Mucosa of rectum (tissue), 2 donors: ENCODE data around the gene ODAD2.

Experiments used
- H3K27ac ChIP-seq, 2 donors: one replicate each; pipeline ENCODE4 v1.7.0; 2013; ENCODE audit warnings: inconsistent platforms in 2 of 2, low read depth in 2 of 2, low read length in 2 of 2
- H3K27me3 ChIP-seq, 2 donors: one replicate each; pipeline ENCODE4 v1.7.0; 2013; ENCODE audit warnings: low read length in 2 of 2; ENCODE audit not compliant: control insufficient read depth in 2 of 2, insufficient read depth in 2 of 2
- H3K36me3 ChIP-seq, 2 donors: one replicate each; pipeline ENCODE4 v1.7.0; 2013; ENCODE audit warnings: low read length in 2 of 2; ENCODE audit not compliant: control insufficient read depth in 2 of 2, insufficient read depth in 2 of 2
- H3K4me1 ChIP-seq, 2 donors: one replicate each; pipeline ENCODE4 v1.7.0; 2013; ENCODE audit warnings: low read length in 2 of 2, mild to moderate bottlenecking in 1 of 2; ENCODE audit not compliant: control insufficient read depth in 2 of 2, insufficient read depth in 2 of 2
- H3K4me3 ChIP-seq, 2 donors: one replicate each; pipeline ENCODE4 v1.7.0; 2013; ENCODE audit warnings: low read length in 2 of 2
- H3K9ac ChIP-seq, 2 donors: one replicate each; pipeline ENCODE4 v1.7.0; 2013; ENCODE audit warnings: low read length in 2 of 2, low read depth in 1 of 2, mild to moderate bottlenecking in 1 of 2
- H3K9me3 ChIP-seq, 2 donors: one replicate each; pipeline ENCODE4 v1.7.0; 2013; ENCODE audit warnings: low read length in 2 of 2; ENCODE audit not compliant: control insufficient read depth in 2 of 2
- donor health status: healthy.
- donor health status: Normal muscosa, but diverticular disease.

ODAD2 gene

GRCh38 chr10:27784272-27784671 is 214.6 kb downstream of the ODAD2 start:
- Histone ChIP-seq H3K27ac (no peak overlapping the region), H3K36me3 (no peaks in the 10 kb centered on the region), H3K9me3 (no peaks in the 10 kb centered on the region), H3K9ac (no peak overlapping the region), H3K27me3 (no peaks in the 10 kb centered on the region), H3K4me3 (no peak overlapping the region), H3K4me1 (no peaks in the 10 kb centered on the region)

DNA sequence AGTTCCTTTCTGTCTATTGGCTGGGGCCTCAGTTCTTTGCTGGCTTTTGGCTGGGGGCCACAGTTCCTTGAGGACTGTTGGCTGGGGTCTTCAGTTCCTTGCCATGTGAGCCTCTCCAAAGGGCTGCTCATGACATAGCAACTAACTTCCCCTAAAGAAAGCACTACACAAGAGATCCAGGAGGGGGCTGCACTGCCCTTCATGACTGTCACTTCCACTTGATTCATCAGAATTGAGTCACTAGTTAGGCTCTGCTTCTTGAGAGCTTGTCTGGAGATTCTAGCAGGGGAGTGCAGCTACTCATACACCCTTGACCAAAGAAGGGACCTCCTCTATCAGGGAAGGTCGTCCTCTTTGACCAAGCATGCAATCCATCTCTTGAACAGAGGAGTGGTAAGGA is 215.2 kb downstream of the ODAD2 start:
- Histone ChIP-seq H3K27me3 (no peaks in the 10 kb centered on the region), H3K27ac (no peak overlapping the region), H3K9ac (no peak overlapping the region), H3K4me3 (no peak overlapping the region), H3K36me3 (no peaks in the 10 kb centered on the region), H3K9me3 (no peaks in the 10 kb centered on the region), H3K4me1 (no peaks in the 10 kb centered on the region)

DNA sequence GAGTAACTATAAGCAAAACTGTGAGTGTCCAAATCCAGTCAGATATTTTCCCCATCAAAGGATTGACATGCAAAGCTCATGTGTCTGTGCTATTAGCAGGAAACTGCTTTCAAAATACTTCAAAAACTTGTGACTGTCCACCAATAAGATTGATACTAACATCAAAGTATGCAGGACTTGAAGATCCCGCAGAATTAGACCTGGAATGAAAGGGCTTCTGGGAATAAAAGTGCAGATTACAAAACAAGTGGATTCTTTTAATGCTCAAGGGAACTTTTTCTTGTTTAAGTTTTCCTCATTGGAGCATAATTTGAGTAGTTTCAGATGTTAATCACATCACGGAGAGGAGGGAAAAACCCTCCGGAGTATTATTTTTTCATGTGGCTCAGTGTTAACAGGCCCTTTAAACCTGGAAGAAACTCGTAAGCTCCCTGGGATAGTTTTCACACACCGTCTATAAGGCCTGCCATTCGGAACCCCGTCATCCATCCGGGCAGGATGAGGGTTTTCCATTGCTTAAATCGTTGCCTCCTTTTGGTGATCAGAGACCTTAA is 219.3 kb downstream of the ODAD2 start:
- Histone ChIP-seq H3K27ac (no peak overlapping the region), H3K9ac (no peak overlapping the region), H3K27me3 (no peaks in the 10 kb centered on the region), H3K4me3 (no peak overlapping the region), H3K36me3 (no peaks in the 10 kb centered on the region), H3K9me3 (no peaks in the 10 kb centered on the region), H3K4me1 (no peaks in the 10 kb centered on the region)

- Histone ChIP-seq H3K27me3 (no peaks in the 10 kb centered on the region), H3K27ac (no peak overlapping the region), H3K9me3 (no peaks in the 10 kb centered on the region), H3K36me3 (no peaks in the 10 kb centered on the region), H3K9ac (no peak overlapping the region), H3K4me1 (no peaks in the 10 kb centered on the region), H3K4me3 (no peak overlapping the region)
These were observed 224.0 kb downstream of the ODAD2 start for GRCh38 chr10:27774831-27775230.

DNA sequence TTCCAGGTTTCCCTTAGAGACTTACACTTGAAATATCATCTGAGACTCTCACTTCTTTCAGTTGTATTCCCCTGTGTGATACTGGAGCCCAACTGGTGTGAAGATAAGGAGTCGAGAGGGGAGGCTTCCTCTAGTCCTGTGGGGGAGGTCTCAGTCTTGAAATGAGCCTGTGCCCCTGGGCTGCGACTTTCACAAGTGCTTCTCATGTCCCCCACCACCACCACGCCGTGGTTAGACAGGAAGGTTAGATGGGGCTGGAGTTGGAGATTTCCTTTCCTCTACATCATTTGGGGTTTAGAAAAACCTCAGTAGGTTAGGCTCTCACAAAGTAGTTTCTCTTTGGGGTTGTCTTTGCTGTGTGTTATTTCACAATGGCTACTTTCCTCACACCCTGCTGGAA is 227.6 kb downstream of the ODAD2 start:
- no peak overlapping the region for H3K9ac ChIP-seq
- no peaks in the 10 kb centered on the region for H3K27me3 ChIP-seq
- no peak overlapping the region for H3K4me3 ChIP-seq
- no peaks in the 10 kb centered on the region for H3K4me1 ChIP-seq
- no peaks in the 10 kb centered on the region for H3K36me3 ChIP-seq
- H3K27ac ChIP-seq: no peak overlapping the region
- no peaks in the 10 kb centered on the region for H3K9me3 ChIP-seq

DNA sequence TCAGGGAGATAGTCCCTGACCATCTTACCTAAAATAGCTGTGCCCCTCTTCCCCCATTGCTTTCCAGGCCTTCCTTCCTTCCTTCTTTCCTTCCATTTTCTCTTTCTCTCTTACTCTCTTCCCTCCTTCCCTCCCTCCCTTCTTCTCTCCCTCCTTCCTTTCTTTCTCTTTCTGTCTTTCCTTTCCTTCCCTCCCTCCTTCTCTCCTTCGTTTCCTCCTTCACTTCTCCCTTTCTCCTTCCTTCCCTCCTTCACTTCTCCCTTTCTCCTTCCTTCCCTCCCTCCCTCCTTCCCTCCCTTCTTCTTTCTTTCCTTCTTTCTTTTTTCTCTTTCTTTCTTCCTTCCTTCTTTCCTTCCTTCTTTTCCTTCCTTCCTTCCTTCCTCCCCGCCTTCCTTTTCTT is 228.7 kb downstream of the ODAD2 start:
- Histone ChIP-seq H3K9me3 (no peaks in the 10 kb centered on the region), H3K27ac (no peak overlapping the region), H3K4me1 (no peaks in the 10 kb centered on the region)

More for the DNA sequence above, 228.7 kb downstream of the ODAD2 start:
- H3K36me3 ChIP-seq: no peaks in the 10 kb centered on the region
- H3K4me3 ChIP-seq: no peak overlapping the region
- no peak overlapping the region for H3K9ac ChIP-seq
- H3K27me3 ChIP-seq: no peaks in the 10 kb centered on the region
